Liver (tissue), 9 donors: ENCODE measurements around the gene ETF1. TPM values are rescaled to one million over a fixed set of nuclear protein-coding genes. Genes with fewer than 3 reads are reported as not detected.

Experiments used
- DNase-seq: peaks from one replicate; pipeline ENCODE4 v3.0.0-alpha.2; 2017; ENCODE audit warnings: low spot score
- H3K27ac ChIP-seq, 2 donors: one replicate each; pipeline ENCODE4 v1.7.0; 2013; ENCODE audit warnings: inconsistent platforms in 2 of 2, low read length in 2 of 2, control low read depth in 1 of 2, low read depth in 1 of 2, mild to moderate bottlenecking in 1 of 2
- H3K27me3 ChIP-seq, 4 donors: one replicate each; pipeline versions ENCODE4 v1.6.1 to v1.7.0; 2013; ENCODE audit warnings: low read length in 3 of 4, inconsistent platforms in 1 of 4, mild to moderate bottlenecking in 1 of 4, moderate library complexity in 1 of 4; ENCODE audit not compliant: control insufficient read depth in 4 of 4, insufficient read depth in 4 of 4
- H3K36me3 ChIP-seq, 4 donors: one replicate each; pipeline versions ENCODE4 v1.6.1 to v1.7.0; 2013; ENCODE audit warnings: low read length in 3 of 4, mild to moderate bottlenecking in 3 of 4, low read depth in 1 of 4, moderate library complexity in 1 of 4; ENCODE audit not compliant: control insufficient read depth in 4 of 4, insufficient read depth in 3 of 4
- H3K4me1 ChIP-seq, 4 donors: one replicate each; pipeline versions ENCODE4 v1.6.1 to v1.7.0; 2013; ENCODE audit warnings: low read length in 3 of 4, mild to moderate bottlenecking in 3 of 4, moderate library complexity in 1 of 4; ENCODE audit not compliant: control insufficient read depth in 4 of 4, insufficient read depth in 4 of 4
- H3K4me3 ChIP-seq, 3 donors: one replicate each; pipeline versions ENCODE4 v1.6.1 to v1.7.0; 2013; ENCODE audit warnings: low read length in 3 of 3, control low read depth in 1 of 3, low read depth in 1 of 3, mild to moderate bottlenecking in 1 of 3
- H3K9ac ChIP-seq, 2 donors: one replicate each; pipeline ENCODE4 v1.7.0; 2013; ENCODE audit warnings: low read length in 2 of 2, mild to moderate bottlenecking in 2 of 2, moderate library complexity in 2 of 2, control low read depth in 1 of 2, low read depth in 1 of 2
- H3K9me3 ChIP-seq, 4 donors: one replicate each; pipeline versions ENCODE4 v1.6.1 to v1.7.0; 2013; ENCODE audit warnings: low read length in 3 of 4; ENCODE audit not compliant: control insufficient read depth in 4 of 4
- FOXA1 ChIP-seq: IDR thresholded peaks from 2 replicates; pipeline ENCODE4 v1.6.1; 2016; ENCODE audit warnings: antibody characterized with exemption
- FOXA2 ChIP-seq: IDR thresholded peaks from 2 replicates; pipeline ENCODE4 v1.6.1; 2016; ENCODE audit warnings: antibody characterized with exemption
- GABPA ChIP-seq, 2 donors: IDR thresholded peaks in 1 of 2; conservative IDR thresholded peaks in 1 of 2; 2 replicates each; pipeline ENCODE4 v1.6.1; 2016; ENCODE audit warnings: antibody characterized with exemption in 2 of 2, mild to moderate bottlenecking in 1 of 2, moderate library complexity in 1 of 2
- HNF4A ChIP-seq, 2 donors: conservative IDR thresholded peaks; 2 replicates each; pipeline ENCODE4 v1.6.1; 2016; ENCODE audit warnings: antibody characterized with exemption in 2 of 2, mild to moderate bottlenecking in 2 of 2
- HNF4G ChIP-seq: IDR thresholded peaks from 2 replicates; pipeline ENCODE4 v1.6.1; 2016; ENCODE audit warnings: antibody characterized with exemption
- JUND ChIP-seq, 2 donors: IDR thresholded peaks; 2 replicates each; pipeline ENCODE4 v1.6.1; 2016; ENCODE audit warnings: antibody characterized with exemption in 2 of 2
- NR2F2 ChIP-seq: IDR thresholded peaks from 2 replicates; pipeline ENCODE4 v1.6.1; 2016; ENCODE audit warnings: antibody characterized with exemption
- RXRA ChIP-seq, 2 donors: IDR thresholded peaks; 2 replicates each; pipeline ENCODE4 v1.6.1; 2017 to 2018; ENCODE audit warnings: antibody characterized with exemption in 2 of 2, mild to moderate bottlenecking in 1 of 2
- YY1 ChIP-seq: IDR thresholded peaks from 2 replicates; pipeline ENCODE4 v1.6.1; 2016; ENCODE audit warnings: antibody characterized with exemption, mild to moderate bottlenecking
- WGBS: extraction: QIAGEN DNeasy Blood & Tissue Kit; methylation state at CpG from one replicate; pipeline ENCODE4 v1.1.7; 2013; 5-methylcytosine and 5-hydroxymethylcytosine counted together
- polyA plus RNA-seq, 2 donors: library from polyadenylated mRNA; stranded (reverse) in 1 of 2; unstranded in 1 of 2; fragments of 200-250 nt in 1 of 2; fragments of >200 nt in 1 of 2; fragmentation: Nextera tagmentation in 1 of 2; extraction: Ambion mirVana in 1 of 2; gene quantifications; one replicate each; pipeline versions ENCODE4 v1.2.1 to v1.2.3, GENCODE V29; 2013 to 2015
- total RNA-seq, 2 donors: library from RNA; depleted of rRNA; stranded (reverse); fragments of >200 nt; gene quantifications; one replicate each; pipeline ENCODE4 v1.2.3, GENCODE V29; 2014
- TF ChIP-seq, protein P1 (sequence below): IDR thresholded peaks from 2 replicates; pipeline ENCODE4 v1.6.1; 2016; ENCODE audit warnings: antibody characterized with exemption
- TF ChIP-seq, protein P2 (sequence below): IDR thresholded peaks from 2 replicates; pipeline ENCODE4 v1.6.1; 2016; ENCODE audit warnings: antibody characterized with exemption
- TF ChIP-seq, protein P3 (sequence below): fragments of 150-350 bp; IDR thresholded peaks from 2 replicates; pipeline ENCODE4 v1.5.1; 2017; ENCODE audit warnings: improper control_type of control experiment, low read depth, low read length; ENCODE audit not compliant: missing input control
- TF ChIP-seq, protein P4 (sequence below): IDR thresholded peaks from 2 replicates; pipeline ENCODE4 v1.6.1; 2016; ENCODE audit warnings: antibody characterized with exemption, mild to moderate bottlenecking
- donor health status: healthy.
- donor health status: healthy.
- donor health status: healthy.
- donor health status: healthy.
- donor health status: healthy.

The ETF1 gene
- total and polyA plus RNA-seq, 4 donors: 21.7 to 39.7 (median 31.1) TPM

DNA sequence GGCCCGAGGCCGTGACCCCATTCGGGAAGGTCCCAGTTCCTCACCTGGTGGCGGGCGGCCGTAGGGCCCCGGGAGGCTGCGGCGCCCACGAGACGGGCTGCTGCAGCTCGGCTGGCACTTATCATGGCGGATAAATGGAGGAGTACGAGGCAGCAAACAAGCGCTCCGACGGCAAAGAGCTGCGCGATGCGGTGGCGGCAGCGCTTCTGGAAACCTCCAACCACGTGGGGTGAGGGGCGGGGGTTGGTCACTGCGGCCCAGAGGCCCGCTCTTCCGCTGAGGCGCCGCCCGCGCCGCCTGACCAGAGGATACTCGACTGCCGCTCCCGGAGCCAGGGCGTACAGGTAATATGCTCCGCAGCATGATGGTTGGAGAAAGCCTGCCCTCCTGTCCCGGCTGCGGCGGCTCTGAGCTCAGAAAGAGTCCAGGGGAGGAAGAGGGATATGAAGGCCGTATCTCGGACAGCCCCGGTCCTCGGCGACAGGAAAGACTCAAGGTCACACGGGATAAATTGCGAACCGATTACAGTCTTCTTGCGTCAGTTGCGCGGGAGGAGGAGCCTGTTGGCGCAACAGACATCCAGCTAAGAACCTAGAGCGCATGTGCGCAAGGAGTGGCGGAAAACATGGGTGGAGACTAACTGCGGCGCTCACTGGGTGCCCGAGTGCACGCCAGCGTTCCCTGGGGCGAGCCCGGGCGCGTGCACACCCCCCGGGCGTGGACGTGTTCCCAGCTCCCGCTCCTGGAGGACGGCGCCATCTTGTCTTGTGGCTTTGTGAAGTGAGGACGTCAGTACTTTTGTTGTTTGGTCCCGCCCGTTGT lies 32.4 kb upstream of the ETF1 start, which contains the start of gene HSPA9 (continued):
- TF ChIP-seq HNF4G: no peak
- TF ChIP-seq JUND (IDR thresholded peaks at IDR 0.05): peak; percentile 72 to 86
- TF ChIP-seq, protein P1, sequence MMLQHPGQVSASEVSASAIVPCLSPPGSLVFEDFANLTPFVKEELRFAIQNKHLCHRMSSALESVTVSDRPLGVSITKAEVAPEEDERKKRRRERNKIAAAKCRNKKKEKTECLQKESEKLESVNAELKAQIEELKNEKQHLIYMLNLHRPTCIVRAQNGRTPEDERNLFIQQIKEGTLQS: peak; percentile 72
- TF ChIP-seq GABPA (IDR thresholded peaks at IDR 0.05 in 1 of 2, conservative IDR thresholded peaks at IDR 0.05 in 1 of 2): peak in 1 of 2 donors; percentile 63

DNA sequence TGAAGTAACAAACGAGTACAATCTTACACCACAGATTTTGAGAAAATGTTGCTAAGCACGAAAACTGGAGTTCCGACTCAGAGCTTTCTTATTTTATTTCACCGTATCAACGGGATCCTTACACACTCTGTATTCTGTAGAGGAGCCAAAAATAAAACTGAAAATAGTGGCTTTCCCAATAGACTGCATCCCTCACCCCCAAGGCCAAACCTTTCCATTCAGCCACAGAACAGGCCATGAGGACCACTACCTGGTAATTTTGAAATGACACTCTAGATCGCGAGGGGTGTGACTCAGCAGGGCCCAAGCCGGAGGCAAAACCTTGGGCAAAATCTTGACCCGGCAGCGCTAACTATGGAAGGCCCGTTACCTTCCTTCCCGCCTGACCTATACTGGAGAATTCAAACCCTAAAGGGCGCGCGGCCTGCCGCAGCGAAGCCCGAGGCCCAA lies 31.7 kb upstream of the ETF1 start:
- Histone ChIP-seq H3K27me3 (no peaks in the 10 kb centered on the region), H3K9ac (peak overlapping the region; percentile 94 to 99), H3K36me3 (peaks cover 5 to 30% (median 23%) of the 10 kb centered on the region in 4 donors), H3K4me3 (peak overlapping the region; percentile 82 to 91 (median 89)), H3K9me3 (no peaks in the 10 kb centered on the region), H3K4me1 (peaks cover 5 to 34% (median 14%) of the 10 kb centered on the region in 4 donors), H3K27ac (peak overlapping the region; percentile 97 to 100)
- DNase-seq: no peak
- TF ChIP-seq NR2F2: no peak
- no peak for TF ChIP-seq JUND (IDR thresholded peaks at IDR 0.05)
- TF ChIP-seq FOXA2: no peak
- under 1% methylated on average over 18 of the region's 18 CpGs for WGBS

DNA sequence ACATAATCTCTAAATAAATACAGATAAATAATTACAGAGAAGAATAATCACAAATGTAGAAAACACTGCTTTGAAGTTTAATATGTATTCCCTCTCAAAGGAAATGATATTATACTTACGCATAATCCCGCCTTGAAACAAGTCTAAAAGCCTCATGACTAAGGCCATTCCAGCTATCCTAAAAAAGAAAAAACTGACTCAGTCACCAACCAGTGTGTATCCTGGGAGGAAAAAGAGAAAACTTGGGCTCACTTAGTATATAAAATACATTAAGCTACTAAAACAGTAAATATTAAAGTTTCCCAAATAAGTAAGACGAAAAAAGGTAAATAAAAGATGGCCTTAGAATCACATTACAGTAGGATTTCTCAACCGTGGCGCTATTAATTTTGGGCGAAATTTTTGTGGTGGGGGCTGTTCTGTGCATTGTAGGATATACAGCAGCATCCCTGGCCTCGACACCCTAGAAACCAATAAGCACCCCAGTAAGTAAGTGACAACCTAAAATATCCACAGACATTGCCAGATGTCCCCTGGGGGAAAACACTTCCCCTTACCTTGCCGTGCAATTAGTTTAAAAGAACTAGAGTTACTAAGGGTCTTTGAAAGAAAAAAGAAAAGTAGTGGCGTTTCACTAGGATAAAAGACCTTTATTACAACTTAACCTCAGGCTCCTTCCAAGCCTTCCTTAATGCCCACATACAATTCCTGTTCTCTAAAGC lies 31.1 kb upstream of the ETF1 start:
- no peaks in the 10 kb centered on the region for H3K9me3 ChIP-seq
- peak overlapping the region; percentile 94 to 99 for H3K9ac ChIP-seq
- H3K27me3 ChIP-seq: no peaks in the 10 kb centered on the region
- H3K36me3 ChIP-seq: peaks cover 6 to 36% (median 28%) of the 10 kb centered on the region in 4 donors
- DNase-seq: no peak
- WGBS: 33% methylated on average over 9 of the region's 9 CpGs
- H3K4me1 ChIP-seq: peaks cover 7 to 39% (median 18%) of the 10 kb centered on the region in 4 donors
- peak overlapping the region; percentile 97 to 100 for H3K27ac ChIP-seq
- TF ChIP-seq HNF4G: no peak
- TF ChIP-seq, protein P2, sequence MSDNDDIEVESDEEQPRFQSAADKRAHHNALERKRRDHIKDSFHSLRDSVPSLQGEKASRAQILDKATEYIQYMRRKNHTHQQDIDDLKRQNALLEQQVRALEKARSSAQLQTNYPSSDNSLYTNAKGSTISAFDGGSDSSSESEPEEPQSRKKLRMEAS: no peak
- TF ChIP-seq HNF4A (conservative IDR thresholded peaks at IDR 0.05): no peak
- no peak for TF ChIP-seq FOXA1
- TF ChIP-seq FOXA2: no peak
- TF ChIP-seq, protein P3, sequence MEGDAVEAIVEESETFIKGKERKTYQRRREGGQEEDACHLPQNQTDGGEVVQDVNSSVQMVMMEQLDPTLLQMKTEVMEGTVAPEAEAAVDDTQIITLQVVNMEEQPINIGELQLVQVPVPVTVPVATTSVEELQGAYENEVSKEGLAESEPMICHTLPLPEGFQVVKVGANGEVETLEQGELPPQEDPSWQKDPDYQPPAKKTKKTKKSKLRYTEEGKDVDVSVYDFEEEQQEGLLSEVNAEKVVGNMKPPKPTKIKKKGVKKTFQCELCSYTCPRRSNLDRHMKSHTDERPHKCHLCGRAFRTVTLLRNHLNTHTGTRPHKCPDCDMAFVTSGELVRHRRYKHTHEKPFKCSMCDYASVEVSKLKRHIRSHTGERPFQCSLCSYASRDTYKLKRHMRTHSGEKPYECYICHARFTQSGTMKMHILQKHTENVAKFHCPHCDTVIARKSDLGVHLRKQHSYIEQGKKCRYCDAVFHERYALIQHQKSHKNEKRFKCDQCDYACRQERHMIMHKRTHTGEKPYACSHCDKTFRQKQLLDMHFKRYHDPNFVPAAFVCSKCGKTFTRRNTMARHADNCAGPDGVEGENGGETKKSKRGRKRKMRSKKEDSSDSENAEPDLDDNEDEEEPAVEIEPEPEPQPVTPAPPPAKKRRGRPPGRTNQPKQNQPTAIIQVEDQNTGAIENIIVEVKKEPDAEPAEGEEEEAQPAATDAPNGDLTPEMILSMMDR: no peak
- TF ChIP-seq, protein P4, sequence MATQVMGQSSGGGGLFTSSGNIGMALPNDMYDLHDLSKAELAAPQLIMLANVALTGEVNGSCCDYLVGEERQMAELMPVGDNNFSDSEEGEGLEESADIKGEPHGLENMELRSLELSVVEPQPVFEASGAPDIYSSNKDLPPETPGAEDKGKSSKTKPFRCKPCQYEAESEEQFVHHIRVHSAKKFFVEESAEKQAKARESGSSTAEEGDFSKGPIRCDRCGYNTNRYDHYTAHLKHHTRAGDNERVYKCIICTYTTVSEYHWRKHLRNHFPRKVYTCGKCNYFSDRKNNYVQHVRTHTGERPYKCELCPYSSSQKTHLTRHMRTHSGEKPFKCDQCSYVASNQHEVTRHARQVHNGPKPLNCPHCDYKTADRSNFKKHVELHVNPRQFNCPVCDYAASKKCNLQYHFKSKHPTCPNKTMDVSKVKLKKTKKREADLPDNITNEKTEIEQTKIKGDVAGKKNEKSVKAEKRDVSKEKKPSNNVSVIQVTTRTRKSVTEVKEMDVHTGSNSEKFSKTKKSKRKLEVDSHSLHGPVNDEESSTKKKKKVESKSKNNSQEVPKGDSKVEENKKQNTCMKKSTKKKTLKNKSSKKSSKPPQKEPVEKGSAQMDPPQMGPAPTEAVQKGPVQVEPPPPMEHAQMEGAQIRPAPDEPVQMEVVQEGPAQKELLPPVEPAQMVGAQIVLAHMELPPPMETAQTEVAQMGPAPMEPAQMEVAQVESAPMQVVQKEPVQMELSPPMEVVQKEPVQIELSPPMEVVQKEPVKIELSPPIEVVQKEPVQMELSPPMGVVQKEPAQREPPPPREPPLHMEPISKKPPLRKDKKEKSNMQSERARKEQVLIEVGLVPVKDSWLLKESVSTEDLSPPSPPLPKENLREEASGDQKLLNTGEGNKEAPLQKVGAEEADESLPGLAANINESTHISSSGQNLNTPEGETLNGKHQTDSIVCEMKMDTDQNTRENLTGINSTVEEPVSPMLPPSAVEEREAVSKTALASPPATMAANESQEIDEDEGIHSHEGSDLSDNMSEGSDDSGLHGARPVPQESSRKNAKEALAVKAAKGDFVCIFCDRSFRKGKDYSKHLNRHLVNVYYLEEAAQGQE: no peak
- no peak for TF ChIP-seq YY1
- TF ChIP-seq RXRA (IDR thresholded peaks at IDR 0.05): no peak
- H3K4me3 ChIP-seq: peak overlapping the region; percentile 82 to 91 (median 89)
